HG02642 (cell line): Measurements from ENCODE around the gene ARFRP1.

Experiments used
- ATAC-seq: cut with Tn5 transposase; IDR thresholded peaks from one replicate; pipeline ENCODE4 v1.9.1; 2021; ENCODE audit warnings: mild to moderate bottlenecking; ENCODE audit not compliant: unreplicated experiment, poor library complexity

Gene ARFRP1

DNA sequence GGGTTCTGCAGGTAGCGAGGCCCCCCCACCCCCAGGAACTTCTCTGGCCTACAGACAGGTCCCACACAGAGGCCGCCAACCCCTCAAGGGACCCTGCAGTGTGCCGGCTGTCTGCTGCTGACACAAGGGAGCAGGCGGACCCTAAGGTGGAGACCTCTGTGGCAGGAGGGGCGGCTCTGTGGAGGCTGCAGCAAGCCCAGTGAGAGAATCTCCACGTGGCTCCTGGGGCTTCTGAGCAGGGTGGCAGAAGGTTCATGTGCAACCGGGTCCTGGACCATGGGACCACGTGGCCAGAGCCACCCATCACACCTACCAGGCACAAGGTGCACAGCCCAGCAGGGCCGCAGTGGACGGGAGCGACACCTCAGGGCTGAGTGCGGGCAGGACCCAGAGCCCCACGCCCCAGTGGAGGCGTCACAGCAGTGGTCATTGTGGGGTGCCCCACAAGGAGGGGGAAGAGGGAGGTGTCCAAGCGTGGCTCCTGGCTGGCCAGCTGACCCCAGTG is 4.3 kb downstream of the ARFRP1 start:
- ATAC-seq = no peak

DNA sequence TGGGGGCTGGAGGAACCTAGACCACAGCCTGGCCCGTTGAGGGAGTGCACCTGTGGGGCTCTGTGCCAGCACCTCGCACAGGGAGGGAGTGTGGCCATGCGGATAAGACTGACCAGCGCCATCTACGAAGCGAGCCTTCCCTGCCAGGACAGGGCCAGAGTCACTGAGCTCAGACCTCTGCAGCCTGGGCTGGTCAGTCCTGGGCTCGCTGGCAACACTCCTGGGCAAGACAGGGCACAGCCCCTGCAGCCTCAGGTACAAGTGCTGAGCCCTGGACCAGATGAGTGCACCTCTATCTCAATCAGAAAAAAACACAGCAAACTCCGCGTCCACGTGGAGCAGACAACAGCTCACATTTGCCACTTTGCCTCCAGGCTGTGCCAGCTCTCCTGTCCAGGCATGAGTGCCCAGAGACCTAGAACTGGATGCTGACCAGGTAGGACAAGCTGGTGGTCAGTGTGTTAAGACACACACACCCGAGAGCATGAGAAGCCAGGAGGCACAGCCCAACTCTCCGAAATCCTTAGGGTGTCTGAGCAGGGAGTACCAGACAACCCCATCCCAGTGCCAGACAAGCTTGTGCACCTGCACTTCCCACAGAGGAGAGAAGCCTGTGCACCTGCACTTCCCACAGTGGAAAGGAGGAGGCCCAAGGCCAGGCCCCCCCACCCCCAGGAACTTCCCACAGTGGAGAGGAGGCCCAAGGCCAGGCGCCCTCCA is 4.9 kb downstream of the ARFRP1 start:
- no peak for ATAC-seq

DNA sequence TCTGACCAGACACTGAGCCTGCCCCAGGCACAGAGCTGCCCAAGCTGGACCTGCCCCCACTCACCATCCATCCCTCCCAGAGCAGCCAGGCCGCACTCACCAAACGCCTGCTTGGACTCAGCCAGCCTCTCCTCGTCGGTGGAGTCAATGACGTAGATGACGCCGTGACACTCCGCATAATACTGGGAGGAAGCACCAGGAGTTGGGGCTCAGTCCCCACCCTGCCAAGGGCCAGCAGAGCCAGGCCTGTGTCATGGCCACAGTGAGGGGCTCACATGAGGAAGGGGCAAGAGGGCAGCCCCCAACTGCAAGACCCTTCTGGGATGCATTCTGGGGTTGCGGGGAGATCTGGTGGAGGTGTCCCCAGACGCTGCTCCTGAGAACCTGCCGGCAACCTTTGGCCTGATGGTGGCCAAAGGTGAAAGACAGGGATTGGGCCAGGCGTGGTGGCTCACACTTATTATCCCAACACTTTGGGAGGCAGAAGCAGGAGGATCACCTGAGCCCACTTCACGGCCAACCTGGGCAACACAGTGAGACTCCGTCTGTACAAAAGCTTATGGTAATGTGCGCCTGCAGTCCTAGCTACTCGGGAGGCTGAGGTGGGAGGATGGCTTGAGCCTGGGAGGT is 5.6 kb downstream of the ARFRP1 start:
- no peak for ATAC-seq

DNA sequence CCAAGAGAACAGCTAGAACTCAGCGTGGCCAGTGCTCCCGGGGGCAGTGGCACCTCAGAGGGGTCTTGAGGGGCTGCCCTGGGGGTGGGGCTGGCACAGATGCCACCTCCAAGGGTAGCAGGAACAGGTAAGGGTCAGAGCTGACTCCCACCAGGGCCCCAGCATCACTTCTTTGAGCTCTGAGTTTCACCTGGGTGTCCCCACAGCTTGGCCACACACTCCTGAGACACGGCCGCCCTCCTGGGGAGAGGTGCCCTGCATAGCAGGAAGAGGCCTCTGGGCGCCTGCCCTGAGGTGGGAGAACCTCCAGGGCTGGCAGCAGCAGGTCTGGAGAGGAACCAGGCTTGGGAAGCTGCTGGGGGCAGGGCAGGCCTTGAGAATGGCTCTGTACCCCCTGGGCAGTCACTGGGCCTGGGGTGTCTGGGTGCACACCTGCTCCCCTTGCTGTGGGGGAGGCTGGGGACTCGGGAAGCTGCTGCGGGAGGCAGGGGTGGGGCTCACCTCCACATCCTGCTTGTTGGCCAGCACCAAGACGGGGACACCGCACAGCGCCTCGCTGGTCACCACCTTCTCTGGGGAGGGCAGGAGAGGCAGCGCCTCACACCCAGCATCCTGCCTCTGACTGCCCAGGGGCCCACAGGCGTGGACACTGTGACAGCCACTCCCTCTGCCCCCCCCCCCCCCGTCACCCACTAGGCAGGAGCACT is 6.3 kb downstream of the ARFRP1 start:
- ATAC-seq = no peak

DNA sequence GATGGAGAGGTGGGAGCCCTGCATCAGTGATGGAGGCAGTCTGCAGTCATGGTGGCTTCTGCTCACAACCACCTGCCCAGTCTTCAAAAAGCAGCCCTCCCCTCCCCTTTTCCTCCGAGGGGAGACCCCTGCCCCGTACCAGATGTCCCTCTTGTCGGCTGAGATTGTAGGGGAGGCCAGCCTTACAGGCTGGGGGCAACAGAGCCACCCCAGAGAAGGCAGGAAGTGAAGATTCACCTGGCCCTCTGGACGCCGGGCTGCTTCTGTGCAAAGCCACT is 6.8 kb downstream of the ARFRP1 start:
- no peak for ATAC-seq

DNA sequence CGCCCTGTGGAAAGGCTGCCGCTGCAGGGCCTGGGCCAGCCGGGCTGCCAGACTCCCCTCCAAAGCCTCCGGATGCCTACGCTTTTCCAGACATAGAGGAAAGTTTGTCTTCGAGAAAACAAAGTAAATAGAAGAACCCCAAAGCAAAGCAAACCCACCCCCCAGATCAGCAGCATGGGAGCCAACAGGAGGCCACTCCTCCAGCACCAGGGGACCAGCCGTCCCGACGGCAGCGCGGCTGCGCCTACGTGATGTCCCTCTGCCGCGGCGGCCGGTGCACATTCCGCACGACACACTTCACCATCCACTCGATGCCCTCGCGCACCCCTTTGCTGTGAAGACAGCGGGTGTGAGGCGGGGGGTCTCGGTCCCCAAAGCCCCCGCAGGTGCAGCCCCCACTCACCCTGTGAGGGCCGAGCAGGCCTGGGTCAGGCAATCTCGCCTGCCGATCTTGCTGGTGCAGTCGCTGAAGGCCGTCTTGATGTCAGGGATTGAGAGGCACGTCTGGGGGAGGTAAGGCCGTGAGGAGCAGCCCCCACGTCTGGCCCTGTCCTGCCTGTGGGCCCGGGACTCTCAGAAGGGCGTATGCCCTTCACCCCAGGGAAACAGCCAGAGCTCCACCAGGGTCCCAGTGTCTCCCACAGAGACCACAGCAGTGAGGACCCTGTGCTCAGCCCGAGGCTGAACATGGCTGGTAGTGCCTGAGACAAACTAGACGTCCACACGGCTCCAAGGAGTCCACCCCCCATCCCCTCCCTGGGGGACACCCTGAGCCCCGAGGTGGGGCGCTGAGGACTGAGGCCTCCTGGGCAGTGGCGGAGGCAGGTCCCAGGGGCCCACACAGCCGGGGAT is 7.4 kb downstream of the ARFRP1 start:
- ATAC-seq = no peak

DNA sequence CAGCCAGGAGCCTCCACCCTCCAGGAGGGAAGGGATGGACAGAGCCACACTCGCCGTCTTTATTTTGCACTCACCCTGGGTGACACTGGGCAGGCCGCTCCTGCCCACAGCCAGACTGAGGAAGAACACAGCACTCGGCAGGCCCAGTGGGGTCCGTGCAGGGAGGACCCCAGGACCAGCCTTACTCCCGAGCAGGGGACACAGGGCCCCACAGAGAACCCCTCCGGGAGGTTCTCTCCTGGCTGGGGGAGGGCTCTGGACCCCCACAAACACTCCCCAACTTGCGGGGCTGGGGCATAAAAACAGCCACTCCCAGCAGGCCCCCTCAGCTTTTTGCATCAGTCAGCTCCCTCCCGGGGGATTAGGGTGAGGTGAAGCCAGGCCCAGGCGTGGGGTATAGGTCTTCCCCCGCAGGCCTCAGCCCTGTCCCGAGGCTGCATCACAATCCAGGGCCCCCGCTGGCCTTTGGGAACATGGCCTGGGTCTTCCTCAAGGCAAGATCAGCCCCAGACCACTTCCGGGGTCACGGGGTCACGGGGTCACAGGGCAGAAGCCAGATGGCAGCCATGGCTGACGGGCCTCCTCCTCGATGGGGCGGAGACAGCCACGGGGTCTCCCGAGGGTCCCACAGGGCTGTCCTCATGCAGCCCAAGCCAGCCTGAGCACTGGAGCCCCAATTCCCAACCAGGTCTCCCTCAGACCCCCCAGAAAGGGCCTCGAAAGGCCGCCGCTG is 8.1 kb downstream of the ARFRP1 start:
- ATAC-seq = no peak

DNA sequence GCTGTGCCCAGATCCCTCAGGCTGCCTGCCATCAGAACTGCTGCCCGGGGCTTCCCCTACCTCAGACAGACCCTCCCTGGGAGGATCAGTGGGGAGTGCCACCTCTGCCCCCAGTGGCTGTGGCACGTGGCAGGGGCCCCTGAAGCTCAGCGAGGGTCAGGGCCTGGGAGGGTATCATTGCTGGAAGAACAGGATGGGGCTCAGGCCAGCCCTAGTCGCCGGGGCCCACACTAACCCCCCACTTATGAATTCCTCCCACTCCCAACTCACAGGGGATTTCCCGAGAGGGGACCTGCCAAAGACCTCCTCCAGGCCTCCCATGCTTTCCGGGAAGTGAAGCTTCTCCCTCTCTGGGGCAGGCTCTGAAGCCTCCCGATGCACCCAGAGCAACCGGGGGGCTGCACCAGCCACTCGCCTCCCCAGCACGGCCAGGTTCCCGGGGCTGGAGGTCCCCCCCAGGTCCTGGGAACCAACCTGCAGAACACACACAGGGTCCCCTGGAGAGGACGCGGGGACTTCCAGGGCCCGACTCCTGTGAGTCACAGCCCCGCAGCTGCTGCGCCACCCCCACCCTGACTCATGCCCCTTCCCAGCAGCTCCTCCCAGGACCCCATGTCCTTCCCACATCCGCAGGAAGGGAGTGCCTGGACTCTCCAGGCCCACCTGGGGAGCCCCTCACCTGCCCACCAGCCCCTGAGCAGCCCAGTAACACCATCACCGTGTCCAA is 8.9 kb downstream of the ARFRP1 start:
- no peak for ATAC-seq

DNA sequence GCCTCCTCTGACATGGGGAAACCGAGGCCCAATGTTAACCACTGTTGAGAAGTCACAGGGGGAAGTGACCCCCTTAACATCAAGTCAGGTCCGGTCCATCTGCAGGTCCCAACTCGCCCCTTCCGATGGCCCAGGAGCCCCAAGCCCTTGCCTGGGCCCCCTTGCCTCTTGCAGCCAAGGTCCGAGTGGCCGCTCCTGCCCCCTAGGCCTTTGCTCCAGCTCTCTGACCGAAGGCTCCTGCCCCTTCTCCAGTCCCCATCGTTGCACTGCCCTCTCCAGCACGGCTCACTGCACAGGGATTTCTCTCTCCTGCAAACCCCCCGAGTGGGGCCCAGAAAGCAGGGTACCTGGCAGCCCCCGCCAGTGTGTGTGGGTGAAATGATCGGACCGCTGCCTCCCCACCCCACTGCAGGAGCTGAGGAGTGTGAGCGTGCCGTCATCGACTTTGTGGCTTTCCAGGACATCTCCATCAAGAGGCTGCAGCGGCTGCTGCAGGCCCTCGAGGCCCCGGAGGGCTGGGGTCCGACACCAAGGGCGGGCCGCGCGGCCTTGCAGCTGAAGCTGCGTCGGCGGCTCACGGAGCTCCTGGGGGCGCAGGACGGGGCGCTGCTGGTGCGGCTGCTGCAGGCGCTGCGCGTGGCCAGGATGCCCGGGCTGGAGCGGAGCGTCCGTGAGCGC is 9.8 kb downstream of the ARFRP1 start:
- ATAC-seq = no peak

DNA sequence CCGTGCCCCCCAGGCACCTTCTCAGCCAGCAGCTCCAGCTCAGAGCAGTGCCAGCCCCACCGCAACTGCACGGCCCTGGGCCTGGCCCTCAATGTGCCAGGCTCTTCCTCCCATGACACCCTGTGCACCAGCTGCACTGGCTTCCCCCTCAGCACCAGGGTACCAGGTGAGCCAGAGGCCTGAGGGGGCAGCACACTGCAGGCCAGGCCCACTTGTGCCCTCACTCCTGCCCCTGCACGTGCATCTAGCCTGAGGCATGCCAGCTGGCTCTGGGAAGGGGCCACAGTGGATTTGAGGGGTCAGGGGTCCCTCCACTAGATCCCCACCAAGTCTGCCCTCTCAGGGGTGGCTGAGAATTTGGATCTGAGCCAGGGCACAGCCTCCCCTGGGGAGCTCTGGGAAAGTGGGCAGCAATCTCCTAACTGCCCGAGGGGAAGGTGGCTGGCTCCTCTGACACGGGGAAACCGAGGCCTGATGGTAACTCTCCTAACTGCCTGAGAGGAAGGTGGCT is 10.4 kb downstream of the ARFRP1 start:
- ATAC-seq = no peak

DNA sequence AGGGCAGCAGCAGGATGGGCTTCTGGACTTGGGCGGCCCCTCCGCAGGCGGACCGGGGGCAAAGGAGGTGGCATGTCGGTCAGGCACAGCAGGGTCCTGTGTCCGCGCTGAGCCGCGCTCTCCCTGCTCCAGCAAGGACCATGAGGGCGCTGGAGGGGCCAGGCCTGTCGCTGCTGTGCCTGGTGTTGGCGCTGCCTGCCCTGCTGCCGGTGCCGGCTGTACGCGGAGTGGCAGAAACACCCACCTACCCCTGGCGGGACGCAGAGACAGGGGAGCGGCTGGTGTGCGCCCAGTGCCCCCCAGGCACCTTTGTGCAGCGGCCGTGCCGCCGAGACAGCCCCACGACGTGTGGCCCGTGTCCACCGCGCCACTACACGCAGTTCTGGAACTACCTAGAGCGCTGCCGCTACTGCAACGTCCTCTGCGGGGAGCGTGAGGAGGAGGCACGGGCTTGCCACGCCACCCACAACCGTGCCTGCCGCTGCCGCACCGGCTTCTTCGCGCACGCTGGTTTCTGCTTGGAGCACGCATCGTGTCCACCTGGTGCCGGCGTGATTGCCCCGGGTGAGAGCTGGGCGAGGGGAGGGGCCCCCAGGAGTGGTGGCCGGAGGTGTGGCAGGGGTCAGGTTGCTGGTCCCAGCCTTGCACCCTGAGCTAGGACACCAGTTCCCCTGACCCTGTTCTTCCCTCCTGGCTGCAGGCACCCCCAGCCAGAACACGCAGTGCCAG is 11.0 kb downstream of the ARFRP1 start, which contains the start of gene TNFRSF6B:
Gene TNFRSF6B (plus strand): TSS at position 25 of the 729 bp plus-strand sequence. CDS start 116 bp downstream, at position 141.
- ATAC-seq = no peak

DNA sequence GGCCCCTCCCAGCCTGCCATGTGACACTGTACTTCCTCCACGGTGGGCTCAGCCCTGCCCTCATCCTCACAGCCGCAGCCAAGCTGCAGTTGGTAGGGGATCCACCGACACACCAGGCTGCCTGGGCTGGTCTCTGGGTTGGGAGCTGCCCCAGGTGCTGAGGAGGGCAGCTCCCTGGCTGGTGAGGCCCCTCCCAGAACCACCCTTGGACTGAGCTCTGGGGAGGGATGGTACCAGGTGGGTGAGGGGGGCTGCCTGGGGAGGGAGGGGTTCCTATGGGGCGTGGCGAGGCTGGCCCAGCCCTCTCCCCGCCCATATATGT is 11.5 kb downstream of the ARFRP1 start:
- ATAC-seq = no peak

DNA sequence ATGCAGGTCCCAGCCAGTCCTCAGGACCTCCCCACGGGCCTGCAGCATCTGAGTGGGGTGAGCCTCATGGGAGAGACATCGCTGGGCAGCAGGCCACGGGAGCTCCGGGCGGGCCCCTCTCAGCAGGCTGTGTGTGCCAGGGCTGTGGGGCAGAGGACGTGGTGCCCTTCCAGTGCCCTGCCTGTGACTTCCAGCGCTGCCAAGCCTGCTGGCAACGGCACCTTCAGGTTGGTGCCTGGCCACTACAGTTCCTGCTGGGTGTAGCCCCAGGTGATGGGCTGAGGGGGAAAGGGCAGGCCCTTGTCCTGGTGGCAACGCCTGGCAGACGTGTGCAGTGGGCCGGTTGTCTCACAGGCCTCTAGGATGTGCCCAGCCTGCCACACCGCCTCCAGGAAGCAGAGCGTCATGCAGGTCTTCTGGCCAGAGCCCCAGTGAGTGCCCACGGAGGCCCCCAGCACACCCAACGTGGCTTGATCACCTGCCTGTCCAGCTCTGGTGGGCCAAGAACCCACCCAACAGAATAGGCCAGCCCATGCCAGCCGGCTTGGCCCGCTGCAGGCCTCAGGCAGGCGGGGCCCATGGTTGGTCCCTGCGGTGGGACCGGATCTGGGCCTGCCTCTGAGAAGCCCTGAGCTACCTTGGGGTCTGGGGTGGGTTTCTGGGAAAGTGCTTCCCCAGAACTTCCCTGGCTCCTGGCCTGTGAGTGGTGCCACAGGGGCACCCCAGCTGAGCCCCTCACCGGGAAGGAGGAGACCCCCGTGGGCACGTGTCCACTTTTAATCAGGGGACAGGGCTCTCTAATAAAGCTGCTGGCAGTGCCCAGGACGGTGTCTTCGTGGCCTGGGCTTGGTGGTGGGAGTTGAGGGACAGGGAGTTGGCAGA is 12.1 kb downstream of the ARFRP1 start:
- ATAC-seq = no peak

DNA sequence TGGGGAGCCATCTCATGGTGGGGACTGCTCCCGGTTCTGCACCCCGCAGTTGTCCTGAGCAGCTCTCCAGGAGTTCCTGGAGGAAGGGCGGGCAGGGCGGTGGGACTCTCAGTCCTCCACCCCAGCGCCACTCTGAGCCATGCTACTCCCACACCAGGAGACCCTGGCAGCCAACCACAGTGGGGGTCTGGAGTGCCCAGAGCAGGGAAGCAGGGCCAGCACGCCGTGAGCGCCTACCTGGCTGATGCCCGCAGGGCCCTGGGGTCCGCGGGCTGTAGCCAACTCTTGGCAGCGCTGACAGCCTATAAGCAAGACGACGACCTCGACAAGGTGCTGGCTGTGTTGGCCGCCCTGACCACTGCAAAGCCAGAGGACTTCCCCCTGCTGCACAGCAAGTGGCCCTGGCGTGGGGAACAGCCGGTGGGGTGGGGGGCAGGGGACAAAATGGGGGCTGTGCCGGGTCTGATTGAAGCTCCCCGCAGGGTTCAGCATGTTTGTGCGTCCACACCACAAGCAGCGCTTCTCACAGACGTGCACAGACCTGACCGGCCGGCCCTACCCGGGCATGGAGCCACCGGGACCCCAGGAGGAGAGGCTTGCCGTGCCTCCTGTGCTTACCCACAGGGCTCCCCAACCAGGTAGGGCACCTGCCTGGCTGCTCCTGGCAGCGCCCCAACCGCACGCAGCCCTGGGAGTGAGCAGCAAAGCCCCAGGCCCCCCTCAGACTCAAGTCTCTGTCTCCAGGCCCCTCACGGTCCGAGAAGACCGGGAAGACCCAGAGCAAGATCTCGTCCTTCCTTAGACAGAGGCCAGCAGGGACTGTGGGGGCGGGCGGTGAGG is 13.0 kb downstream of the ARFRP1 start:
- no peak for ATAC-seq

DNA sequence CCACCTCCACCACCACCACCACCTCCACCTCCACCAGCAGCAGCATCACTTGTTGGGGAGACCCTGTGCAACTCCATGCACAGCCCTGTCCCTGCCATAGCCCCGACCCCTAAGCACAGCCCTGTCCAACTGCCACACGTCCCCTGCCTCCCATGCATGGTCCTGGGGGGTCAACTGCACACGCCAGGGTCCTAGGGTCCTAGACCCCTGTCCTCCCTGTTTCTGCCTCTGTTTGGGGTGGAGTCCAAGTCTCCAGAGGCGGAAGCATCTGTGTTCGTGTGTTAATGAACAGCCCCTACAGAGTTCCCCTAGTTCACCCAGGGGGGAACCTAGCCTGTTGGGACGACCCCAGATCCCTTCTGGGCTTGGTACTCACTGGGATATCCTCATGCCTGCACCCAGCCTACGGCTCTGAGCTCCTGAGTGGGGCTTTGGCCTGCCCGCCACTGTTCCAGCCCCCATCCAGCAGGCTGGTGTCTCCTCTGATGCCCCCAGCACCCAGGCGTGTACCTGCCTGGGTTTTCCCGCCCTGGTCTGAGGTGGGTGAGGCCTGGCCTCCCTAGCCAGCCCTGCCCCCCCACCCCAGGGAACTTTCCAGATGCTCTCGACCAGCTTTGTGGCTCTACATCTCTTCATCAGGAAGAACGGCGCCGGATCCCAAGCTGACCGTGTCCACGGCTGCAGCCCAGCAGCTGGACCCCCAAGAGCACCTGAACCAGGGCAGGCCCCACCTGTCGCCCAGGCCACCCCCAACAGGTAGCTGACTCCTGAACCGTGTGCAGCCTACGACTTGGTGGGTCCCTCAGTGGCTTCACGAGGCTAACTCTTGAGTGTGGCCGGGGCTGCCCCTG is 13.8 kb downstream of the ARFRP1 start:
- ATAC-seq = no peak
